Measurements from ENCODE around the gene FGF6. TPM values are rescaled to one million over a fixed set of nuclear protein-coding genes. Genes with fewer than 3 reads are reported as not detected.
A peak's percentile ranks its signal among the peaks of the same experiment; 100 is the strongest.

The FGF6 gene
- total and polyA plus RNA-seq, 4 donors: not detected

- H3K4me1 ChIP-seq (ENCODE audit: control insufficient read depth in 5 of 5, insufficient read depth in 5 of 5, low read length in 5 of 5): no peaks in the 10 kb centered on the region
- no peak overlapping the region for H3K9ac ChIP-seq (ENCODE audit: insufficient read depth in 1 of 2, low read length in 2 of 2)
- peaks cover 0 to 1% (median 0%) of the 10 kb centered on the region in 4 donors for H3K9me3 ChIP-seq (ENCODE audit: control insufficient read depth in 4 of 4, insufficient read depth in 3 of 4, low read length in 3 of 4)
- no peak overlapping the region for H3K4me3 ChIP-seq
- WGBS, 2 donors: 77 to 79% methylated on average over 7 of the region's 7 CpGs
- H3K27ac ChIP-seq (ENCODE audit: low read depth in 1 of 2, low read length in 1 of 2): no peak overlapping the region
- DNase-seq (no peak), ATAC-seq (ENCODE audit: insufficient read depth, low FRiP score) (no peak)
- TF ChIP-seq CTCF (IDR thresholded peaks at IDR 0.05; ENCODE audit: control extremely low read depth, extremely low read depth): no peak
- H3K27me3 ChIP-seq (ENCODE audit: control insufficient read depth in 3 of 3, insufficient read depth in 3 of 3, low read length in 2 of 3): peaks cover 0 to 5% (median 0%) of the 10 kb centered on the region in 3 donors
- H3K36me3 ChIP-seq (ENCODE audit: control insufficient read depth in 4 of 4, insufficient read depth in 4 of 4, low read length in 4 of 4): no peaks in the 10 kb centered on the region
These were observed 13.7 kb downstream of the FGF6 start for GRCh38 chr12:4431866-4432265.

- Histone ChIP-seq H3K4me1 (ENCODE audit: control insufficient read depth in 5 of 5, insufficient read depth in 5 of 5, low read length in 5 of 5) (no peaks in the 10 kb centered on the region), H3K4me3 (no peak overlapping the region), H3K27me3 (ENCODE audit: control insufficient read depth in 3 of 3, insufficient read depth in 3 of 3, low read length in 2 of 3) (peaks cover 0 to 5% (median 0%) of the 10 kb centered on the region in 3 donors), H3K9ac (ENCODE audit: insufficient read depth in 1 of 2, low read length in 2 of 2) (no peak overlapping the region), H3K9me3 (ENCODE audit: control insufficient read depth in 4 of 4, insufficient read depth in 3 of 4, low read length in 3 of 4) (peaks cover 0 to 1% (median 0%) of the 10 kb centered on the region in 4 donors), H3K36me3 (ENCODE audit: control insufficient read depth in 4 of 4, insufficient read depth in 4 of 4, low read length in 4 of 4) (no peaks in the 10 kb centered on the region), H3K27ac (ENCODE audit: low read depth in 1 of 2, low read length in 1 of 2) (no peak overlapping the region)
- DNase-seq (no peak), ATAC-seq (ENCODE audit: insufficient read depth, low FRiP score) (no peak)
- WGBS, 2 donors: 80 to 88% methylated on average over 4 of the region's 4 CpGs
- TF ChIP-seq CTCF (IDR thresholded peaks at IDR 0.05; ENCODE audit: control extremely low read depth, extremely low read depth): no peak
These were observed 14.2 kb downstream of the FGF6 start for GRCh38 chr12:4431436-4431835.

GRCh38 chr12:4424422-4424821 is 21.2 kb downstream of the FGF6 start:
- Histone ChIP-seq H3K27ac (ENCODE audit: low read depth in 1 of 2, low read length in 1 of 2) (no peak overlapping the region), H3K9me3 (ENCODE audit: control insufficient read depth in 4 of 4, insufficient read depth in 3 of 4, low read length in 3 of 4) (no peaks in the 10 kb centered on the region), H3K4me1 (ENCODE audit: control insufficient read depth in 5 of 5, insufficient read depth in 5 of 5, low read length in 5 of 5) (peaks cover 0 to 5% (median 0%) of the 10 kb centered on the region in 5 donors), H3K4me3 (no peak overlapping the region), H3K36me3 (ENCODE audit: control insufficient read depth in 4 of 4, insufficient read depth in 4 of 4, low read length in 4 of 4) (no peaks in the 10 kb centered on the region), H3K27me3 (ENCODE audit: control insufficient read depth in 3 of 3, insufficient read depth in 3 of 3, low read length in 2 of 3) (peaks cover 0 to 2% (median 0%) of the 10 kb centered on the region in 3 donors), H3K9ac (ENCODE audit: insufficient read depth in 1 of 2, low read length in 2 of 2) (no peak overlapping the region)
- DNase-seq: peak; percentile 37 to 80 (median 67)
- no peak for TF ChIP-seq CTCF (IDR thresholded peaks at IDR 0.05; ENCODE audit: control extremely low read depth, extremely low read depth)
- no peak for ATAC-seq (ENCODE audit: insufficient read depth, low FRiP score)
- 61 to 76% methylated on average over 6 of the region's 6 CpGs for WGBS, 2 donors
